HUES64 (cell line): ENCODE data around the gene CHRM3.
A peak's percentile ranks its signal among the peaks of the same experiment; 100 is the strongest.
"Not testable (repeated sequence)": the region's sequence is repeated elsewhere in the genome, so short reads cannot be mapped to it uniquely, and the experiment has no call there.

Experiments used
- H3K27ac ChIP-seq: 2 replicates; pipeline ENCODE4 v1.7.0; 2013; ENCODE audit warnings: low read depth, low read length, inconsistent platforms
- H3K27me3 ChIP-seq: 2 replicates; pipeline ENCODE4 v1.6.1; 2013; ENCODE audit warnings: mild to moderate bottlenecking, low read length; ENCODE audit not compliant: insufficient read depth
- H3K36me3 ChIP-seq: 2 replicates; pipeline ENCODE4 v1.6.1; 2013; ENCODE audit warnings: mild to moderate bottlenecking, low read length; ENCODE audit not compliant: insufficient read depth
- H3K4me1 ChIP-seq: 2 replicates; pipeline ENCODE4 v1.6.1; 2013; ENCODE audit warnings: mild to moderate bottlenecking, low read length, moderate library complexity; ENCODE audit not compliant: insufficient read depth
- H3K4me3 ChIP-seq: 2 replicates; pipeline ENCODE4 v1.5.1; 2013; ENCODE audit warnings: mild to moderate bottlenecking, low read length, moderate library complexity
- H3K9ac ChIP-seq: 2 replicates; pipeline ENCODE4 v1.6.1; 2013; ENCODE audit warnings: mild to moderate bottlenecking, low read depth, low read length
- H3K9me3 ChIP-seq: 2 replicates; pipeline ENCODE4 v1.6.1; 2013; ENCODE audit warnings: low read depth, low read length; ENCODE audit not compliant: insufficient read depth
- WGBS: fragments of 150-250, 120-280 bp; methylation state at CpG from one replicate; pipeline ENCODE4 v1.1.7; 2013; ENCODE audit warnings: missing lambda C conversion rate; 5-methylcytosine and 5-hydroxymethylcytosine counted together

The CHRM3 gene

DNA sequence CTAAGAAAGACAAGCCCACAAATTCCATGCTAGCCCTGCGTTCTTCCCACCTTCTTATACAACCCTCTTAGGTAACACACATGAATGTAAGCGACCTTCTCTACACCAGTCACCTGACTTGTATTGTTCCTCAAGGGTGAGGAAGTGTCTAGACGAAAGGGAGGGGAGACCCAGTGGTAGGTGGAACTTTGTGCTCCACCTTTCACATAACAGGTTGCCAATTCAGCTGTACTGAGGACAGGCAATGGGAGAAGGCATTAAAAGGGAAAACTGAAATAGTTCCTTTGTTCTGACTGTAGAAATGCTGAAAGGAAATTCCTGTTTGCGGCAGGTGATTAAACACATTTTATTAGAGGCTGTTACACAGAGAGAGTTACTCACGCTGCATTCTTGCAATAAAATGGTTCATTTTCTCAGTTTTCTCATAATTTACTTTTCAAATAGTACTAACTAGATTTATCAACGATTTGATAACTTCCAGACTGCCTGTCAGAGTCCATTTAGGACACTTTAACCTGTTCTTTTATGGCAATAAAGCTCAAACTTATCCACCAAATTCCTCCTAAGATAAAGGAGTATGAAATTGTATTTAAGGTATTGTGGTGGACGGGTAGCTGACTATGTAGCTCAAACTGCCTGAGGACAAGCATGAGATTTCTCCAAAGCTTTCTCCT is 17.8 kb upstream of the CHRM3 start:
- H3K4me1 ChIP-seq: no peaks in the 10 kb centered on the region
- no peak overlapping the region for H3K4me3 ChIP-seq
- H3K27ac ChIP-seq: no peak overlapping the region
- H3K9me3 ChIP-seq: no peaks in the 10 kb centered on the region
- WGBS: 92% methylated on average over 6 of the region's 7 CpGs
- no peak overlapping the region for H3K9ac ChIP-seq
- no peaks in the 10 kb centered on the region for H3K27me3 ChIP-seq
- H3K36me3 ChIP-seq: no peaks in the 10 kb centered on the region

GRCh38 chr1:239370869-239371268 is 15.5 kb upstream of the CHRM3 start:
- H3K36me3 ChIP-seq, H3K4me1 ChIP-seq, H3K27me3 ChIP-seq, H3K9me3 ChIP-seq, H3K9ac ChIP-seq, H3K4me3 ChIP-seq, H3K27ac ChIP-seq: not testable (repeated sequence)
- WGBS: 45% methylated on average over 2 of the region's 3 CpGs

GRCh38 chr1:239382666-239383065 is 3.7 kb upstream of the CHRM3 start:
- Histone ChIP-seq H3K9ac (no peak overlapping the region), H3K27ac (no peak overlapping the region), H3K4me1 (0 out of 2 replicates have a peak, but pooled peaks cover 2% of the 10 kb centered on the region), H3K4me3 (no peak overlapping the region), H3K27me3 (peaks cover 39% of the 10 kb centered on the region), H3K36me3 (no peaks in the 10 kb centered on the region), H3K9me3 (no peaks in the 10 kb centered on the region)
- 95% methylated on average over 5 of the region's 5 CpGs for WGBS

DNA sequence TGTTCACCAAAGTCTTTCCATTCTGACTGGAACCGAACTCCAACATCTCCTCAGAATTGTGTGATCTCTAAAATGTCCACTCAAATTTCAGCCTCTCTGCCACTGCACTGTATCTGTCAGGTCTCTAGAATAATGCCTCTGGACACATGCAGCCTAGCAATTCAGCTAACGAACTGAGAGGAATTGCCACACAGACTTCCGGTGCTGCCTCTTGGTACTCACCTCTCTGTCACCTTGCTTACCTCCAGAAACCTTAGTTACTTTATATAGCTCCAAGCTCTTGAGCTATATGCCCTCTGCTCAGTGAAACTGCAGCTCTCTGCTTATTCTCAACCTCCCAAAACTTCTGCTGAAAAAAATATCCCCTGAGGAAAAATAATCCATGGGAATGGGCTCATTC is 2.7 kb upstream of the CHRM3 start:
- Histone ChIP-seq H3K4me3 (no peak overlapping the region), H3K27ac (no peak overlapping the region), H3K27me3 (peaks cover 50% of the 10 kb centered on the region), H3K36me3 (no peaks in the 10 kb centered on the region), H3K9ac (no peak overlapping the region), H3K9me3 (no peaks in the 10 kb centered on the region), H3K4me1 (peaks cover 8% of the 10 kb centered on the region)
- WGBS: 92% methylated on average over 3 of the region's 3 CpGs

GRCh38 chr1:239387304-239388158 is 1.2 kb downstream of the CHRM3 start:
- H3K9me3 ChIP-seq: no peaks in the 10 kb centered on the region
- H3K27me3 ChIP-seq: peaks cover 67% of the 10 kb centered on the region
- no peak overlapping the region for H3K27ac ChIP-seq
- peaks cover 8% of the 10 kb centered on the region for H3K4me1 ChIP-seq
- whole genome bisulfite sequencing: 3% methylated on average over 55 of the region's 55 CpGs
- H3K9ac ChIP-seq: peak overlapping the region; percentile 50; the same call in 1 of the 2 replicates
- H3K4me3 ChIP-seq: peak overlapping the region; percentile 69
- no peaks in the 10 kb centered on the region for H3K36me3 ChIP-seq

GRCh38 chr1:239388159-239388485 is 1.8 kb downstream of the CHRM3 start:
- H3K27ac ChIP-seq: no peak overlapping the region
- peaks cover 67% of the 10 kb centered on the region for H3K27me3 ChIP-seq
- no peaks in the 10 kb centered on the region for H3K36me3 ChIP-seq
- H3K9me3 ChIP-seq: no peaks in the 10 kb centered on the region
- H3K4me3 ChIP-seq: peak overlapping the region; percentile 69
- WGBS: 54% methylated on average over 5 of the region's 5 CpGs
- peaks cover 8% of the 10 kb centered on the region for H3K4me1 ChIP-seq
- no peak overlapping the region for H3K9ac ChIP-seq

DNA sequence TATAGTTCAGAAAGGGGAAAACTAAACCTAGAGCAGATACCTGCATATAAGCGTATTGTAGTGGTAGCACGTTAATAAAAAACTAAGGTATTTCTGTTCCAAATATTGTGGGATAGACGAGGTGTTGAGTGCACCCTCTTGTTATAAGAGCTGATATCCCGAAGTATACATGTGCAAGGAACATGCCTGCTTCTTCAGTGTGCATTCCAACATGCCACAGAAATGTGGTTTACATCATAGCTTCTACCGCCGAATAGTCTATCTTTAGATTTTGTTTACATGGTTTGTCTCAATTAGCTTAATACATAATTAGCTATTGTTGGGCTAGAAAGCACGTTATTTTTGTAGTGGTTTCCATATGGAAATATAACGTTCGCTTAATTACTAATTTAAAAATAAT is 2.2 kb downstream of the CHRM3 start:
- peaks cover 8% of the 10 kb centered on the region for H3K4me1 ChIP-seq
- H3K27me3 ChIP-seq: peaks cover 67% of the 10 kb centered on the region
- WGBS: 93% methylated on average over 9 of the region's 9 CpGs
- H3K9ac ChIP-seq: no peak overlapping the region
- no peak overlapping the region for H3K27ac ChIP-seq
- no peak overlapping the region for H3K4me3 ChIP-seq
- no peaks in the 10 kb centered on the region for H3K36me3 ChIP-seq
- H3K9me3 ChIP-seq: no peaks in the 10 kb centered on the region

DNA sequence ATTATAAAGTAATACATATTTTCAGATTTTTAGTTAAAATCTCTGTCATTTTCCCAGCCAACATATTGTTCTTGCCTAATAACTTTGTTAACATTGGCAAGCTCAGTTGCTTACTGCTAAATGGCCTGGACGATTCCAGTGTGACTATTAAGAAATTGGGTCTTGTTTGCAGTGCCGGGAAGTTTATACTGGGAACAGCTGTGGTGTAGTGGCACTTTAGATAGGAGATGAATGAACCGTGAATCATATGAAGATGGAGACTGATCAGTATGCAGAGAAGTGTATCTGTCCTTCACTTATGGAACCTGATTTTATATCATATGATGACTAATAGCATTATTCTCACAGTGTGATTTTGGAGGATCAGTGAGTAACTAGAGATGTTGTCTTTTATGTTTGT is 3.3 kb downstream of the CHRM3 start:
- 91% methylated on average over 3 of the region's 3 CpGs for WGBS
- H3K27me3 ChIP-seq: peaks cover 57% of the 10 kb centered on the region
- peaks cover 8% of the 10 kb centered on the region for H3K4me1 ChIP-seq
- no peaks in the 10 kb centered on the region for H3K36me3 ChIP-seq
- no peak overlapping the region for H3K27ac ChIP-seq
- H3K9ac ChIP-seq: no peak overlapping the region
- H3K4me3 ChIP-seq: no peak overlapping the region
- no peaks in the 10 kb centered on the region for H3K9me3 ChIP-seq

DNA sequence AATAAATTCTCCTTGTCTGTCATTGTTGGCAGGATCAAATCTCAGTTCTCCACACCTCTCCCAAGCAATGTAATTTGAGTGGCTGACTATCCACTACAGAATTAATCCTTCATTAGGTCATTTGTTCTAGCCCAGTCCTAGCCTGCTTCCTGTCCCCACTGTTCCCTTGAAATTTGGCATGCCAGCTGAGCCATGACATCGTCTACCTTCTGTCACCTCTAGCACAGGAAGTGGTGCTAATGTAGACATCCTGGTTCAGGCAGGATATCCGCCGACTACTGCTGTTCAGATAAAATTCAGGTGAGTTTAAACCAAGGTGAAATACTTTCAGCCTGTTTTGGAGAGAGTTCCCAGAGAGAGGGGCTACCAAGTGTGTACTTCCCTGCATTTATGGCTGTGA is 5.9 kb downstream of the CHRM3 start:
- Histone ChIP-seq H3K9ac (no peak overlapping the region), H3K27me3 (peaks cover 31% of the 10 kb centered on the region), H3K27ac (no peak overlapping the region), H3K9me3 (no peaks in the 10 kb centered on the region), H3K36me3 (no peaks in the 10 kb centered on the region), H3K4me1 (peaks cover 8% of the 10 kb centered on the region), H3K4me3 (no peak overlapping the region)
- 96% methylated on average over 3 of the region's 3 CpGs for WGBS

GRCh38 chr1:239394107-239394506 is 7.7 kb downstream of the CHRM3 start:
- Histone ChIP-seq H3K4me3 (no peak overlapping the region), H3K9me3 (no peaks in the 10 kb centered on the region), H3K36me3 (no peaks in the 10 kb centered on the region), H3K4me1 (no peaks in the 10 kb centered on the region), H3K9ac (no peak overlapping the region), H3K27ac (no peak overlapping the region), H3K27me3 (peaks cover 13% of the 10 kb centered on the region)
- 75% methylated on average over 2 of the region's 2 CpGs for WGBS

- Histone ChIP-seq H3K9ac (no peak overlapping the region), H3K27ac (no peak overlapping the region), H3K4me3 (no peak overlapping the region), H3K27me3 (no peaks in the 10 kb centered on the region), H3K36me3 (no peaks in the 10 kb centered on the region), H3K9me3 (no peaks in the 10 kb centered on the region), H3K4me1 (no peaks in the 10 kb centered on the region)
- WGBS: 81% methylated on average over 5 of the region's 6 CpGs
Measured at GRCh38 chr1:239413916-239414315, 27.5 kb downstream of the CHRM3 start.
